ENCODE data around the gene NFKBIB. TPM values are rescaled to one million over a fixed set of nuclear protein-coding genes. Genes with fewer than 3 reads are reported as not detected.

NFKBIB gene
- polyA plus RNA-seq, 1 of the 3 experiments (the other 2 are of a cell fraction): 31.8 TPM

DNA sequence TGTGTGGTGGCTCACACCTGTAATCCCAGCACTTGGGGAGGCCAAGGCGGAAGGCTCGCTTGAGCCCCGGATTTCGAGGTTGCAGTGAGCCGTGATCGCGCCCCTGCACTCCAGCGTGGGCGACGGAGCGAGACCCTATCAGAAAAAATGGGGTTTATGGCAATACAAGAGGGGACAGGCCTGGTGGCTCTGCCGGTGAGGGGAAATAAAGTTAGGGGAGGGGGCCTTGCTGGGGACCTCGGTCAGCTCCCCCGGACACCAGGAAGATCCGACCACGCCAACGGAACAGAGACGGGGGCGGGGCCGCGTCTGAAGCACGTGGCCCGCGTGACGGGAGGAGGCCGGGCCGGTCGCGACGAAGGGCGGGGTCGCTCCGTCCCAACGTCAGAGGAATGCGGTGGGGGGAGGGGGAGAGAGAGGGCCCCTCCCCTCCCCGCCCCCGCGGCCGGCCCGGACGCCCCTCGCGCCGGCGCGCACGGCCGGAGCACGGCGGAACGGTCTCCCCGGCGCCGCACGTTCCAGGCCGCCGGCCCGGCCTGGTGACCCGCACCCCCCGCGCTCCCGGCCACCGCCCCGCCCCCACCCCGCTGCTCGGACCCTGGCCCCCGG, 48.0 kb upstream of the NFKBIB start (continued):
- peak; percentile 98 for TF ChIP-seq MXI1 (IDR thresholded peaks at IDR 0.05; ENCODE audit: low read depth, low read length)
- peak; percentile 36 for TF ChIP-seq POLR2AphosphoS5 (IDR thresholded peaks at IDR 0.05; ENCODE audit: low read depth, low read length)
- TF ChIP-seq NRF1 (IDR thresholded peaks at IDR 0.05; ENCODE audit: low read depth, low read length): peak; percentile 49
- TF ChIP-seq RXRA (IDR thresholded peaks at IDR 0.05; ENCODE audit: borderline replicate concordance, low read depth): no peak
- TF ChIP-seq, protein P1, sequence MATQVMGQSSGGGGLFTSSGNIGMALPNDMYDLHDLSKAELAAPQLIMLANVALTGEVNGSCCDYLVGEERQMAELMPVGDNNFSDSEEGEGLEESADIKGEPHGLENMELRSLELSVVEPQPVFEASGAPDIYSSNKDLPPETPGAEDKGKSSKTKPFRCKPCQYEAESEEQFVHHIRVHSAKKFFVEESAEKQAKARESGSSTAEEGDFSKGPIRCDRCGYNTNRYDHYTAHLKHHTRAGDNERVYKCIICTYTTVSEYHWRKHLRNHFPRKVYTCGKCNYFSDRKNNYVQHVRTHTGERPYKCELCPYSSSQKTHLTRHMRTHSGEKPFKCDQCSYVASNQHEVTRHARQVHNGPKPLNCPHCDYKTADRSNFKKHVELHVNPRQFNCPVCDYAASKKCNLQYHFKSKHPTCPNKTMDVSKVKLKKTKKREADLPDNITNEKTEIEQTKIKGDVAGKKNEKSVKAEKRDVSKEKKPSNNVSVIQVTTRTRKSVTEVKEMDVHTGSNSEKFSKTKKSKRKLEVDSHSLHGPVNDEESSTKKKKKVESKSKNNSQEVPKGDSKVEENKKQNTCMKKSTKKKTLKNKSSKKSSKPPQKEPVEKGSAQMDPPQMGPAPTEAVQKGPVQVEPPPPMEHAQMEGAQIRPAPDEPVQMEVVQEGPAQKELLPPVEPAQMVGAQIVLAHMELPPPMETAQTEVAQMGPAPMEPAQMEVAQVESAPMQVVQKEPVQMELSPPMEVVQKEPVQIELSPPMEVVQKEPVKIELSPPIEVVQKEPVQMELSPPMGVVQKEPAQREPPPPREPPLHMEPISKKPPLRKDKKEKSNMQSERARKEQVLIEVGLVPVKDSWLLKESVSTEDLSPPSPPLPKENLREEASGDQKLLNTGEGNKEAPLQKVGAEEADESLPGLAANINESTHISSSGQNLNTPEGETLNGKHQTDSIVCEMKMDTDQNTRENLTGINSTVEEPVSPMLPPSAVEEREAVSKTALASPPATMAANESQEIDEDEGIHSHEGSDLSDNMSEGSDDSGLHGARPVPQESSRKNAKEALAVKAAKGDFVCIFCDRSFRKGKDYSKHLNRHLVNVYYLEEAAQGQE (IDR thresholded peaks at IDR 0.05; ENCODE audit: low read depth, low read length): peak; percentile 50; the same call in 1 of the 2 replicates
- TF ChIP-seq FOXM1 (IDR thresholded peaks at IDR 0.05; ENCODE audit: low read depth): no peak
- TF ChIP-seq MEF2A (IDR thresholded peaks at IDR 0.05; ENCODE audit: borderline replicate concordance, low read depth): no peak

DNA sequence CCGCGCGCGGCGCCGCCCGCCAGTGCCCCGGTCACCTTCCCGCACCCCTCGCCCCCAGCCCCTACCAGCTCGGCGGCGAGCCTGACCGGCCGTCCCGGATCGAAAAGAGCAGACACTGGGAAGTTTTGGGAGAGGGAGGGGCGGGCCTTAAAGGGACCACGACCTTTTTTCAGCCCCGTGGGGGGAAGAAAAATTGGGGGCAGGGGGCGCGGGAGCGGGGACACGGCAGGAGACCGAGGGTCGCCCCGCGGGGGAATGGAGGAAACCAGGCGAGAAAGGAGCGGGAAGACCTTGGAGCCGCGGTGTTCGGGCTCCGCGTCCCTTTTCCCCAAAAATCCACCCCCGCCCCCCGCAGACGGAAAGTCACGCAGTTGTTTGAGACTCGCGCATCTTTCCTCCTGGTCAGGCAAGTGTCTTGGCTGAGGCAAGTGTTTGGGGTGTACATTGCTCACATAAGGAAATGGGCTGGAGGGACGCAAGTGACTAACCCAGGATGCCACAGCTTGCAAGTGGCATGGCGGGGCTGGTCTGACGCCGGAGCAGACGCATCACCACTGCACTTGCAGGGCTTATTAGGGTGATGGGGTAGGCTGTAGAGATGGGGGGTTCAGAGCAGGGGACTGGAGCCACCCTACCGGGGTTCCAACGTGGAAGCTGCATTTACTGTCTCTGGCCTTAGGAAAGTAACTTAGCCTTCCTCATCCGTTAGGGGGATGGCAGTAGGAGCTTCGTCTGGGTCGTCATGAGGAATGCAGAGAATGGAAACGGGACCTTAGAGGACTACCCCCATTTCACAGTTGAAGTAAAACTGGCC, 47.3 kb upstream of the NFKBIB start:
- Histone ChIP-seq H3K79me2 (ENCODE audit: insufficient read depth) (peaks cover 24% of the 10 kb centered on the region), H3K4me1 (ENCODE audit: control insufficient read depth in 1 of 2, insufficient read depth in 2 of 2, low read depth in 1 of 2, low read length in 1 of 2) (peaks cover 16 to 26% of the 10 kb centered on the region in 2 experiments; a peak in 1 of 4 replicates), H3K9ac (peak overlapping the region; percentile 97), H3K27me3 (ENCODE audit: insufficient read depth) (no peaks in the 10 kb centered on the region), H3K27ac (ENCODE audit: low read depth in 2 of 2, low read length in 1 of 2) (peak overlapping the region; percentile 91 to 95), H4K20me1 (ENCODE audit: insufficient read depth) (peaks cover 17% of the 10 kb centered on the region), H3K4me2 (peak overlapping the region; percentile 98), H3K9me3 (no peaks in the 10 kb centered on the region), H3K9me2 (no peaks in the 10 kb centered on the region), H3F3A (replicated peaks; ENCODE audit: insufficient read depth) (peaks cover 20% of the 10 kb centered on the region), H2AFZ (ENCODE audit: low read depth) (peak overlapping the region; percentile 97), H3K36me3 (replicated peaks in 1 of 2; ENCODE audit: control insufficient read depth in 1 of 2, insufficient read depth in 2 of 2, low read length in 1 of 2) (peaks cover 4 to 10% of the 10 kb centered on the region in 2 experiments), H3K4me3 (ENCODE audit: low read depth in 2 of 2, low read length in 1 of 2) (peak overlapping the region; percentile 64 to 87)
- WGBS (ENCODE audit: low lambda C conversion rate): 3% methylated on average over 27 of the region's 52 CpGs
- CTCF ChIA-PET: interaction anchor here (1.3 to 3.3 kb wide), 3 partner anchors 17 to 77 kb away, joined by 7 to 15 read pairs (median 10); partner anchors contain the start of genes MRPS12 and SARS2
- DNase-seq: peak; percentile 43
- TF ChIP-seq, protein P2, sequence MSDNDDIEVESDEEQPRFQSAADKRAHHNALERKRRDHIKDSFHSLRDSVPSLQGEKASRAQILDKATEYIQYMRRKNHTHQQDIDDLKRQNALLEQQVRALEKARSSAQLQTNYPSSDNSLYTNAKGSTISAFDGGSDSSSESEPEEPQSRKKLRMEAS (IDR thresholded peaks at IDR 0.05; ENCODE audit: low read depth): 0 out of 2 replicates have a peak, but pooled peaks have one; percentile 8
- TF ChIP-seq TAF1 (IDR thresholded peaks at IDR 0.05; ENCODE audit: borderline replicate concordance, low read depth, low read length) (peak; percentile 46), MXI1 (IDR thresholded peaks at IDR 0.05; ENCODE audit: low read depth, low read length) (peak; percentile 63; the same call in 1 of the 2 replicates), EP300 (IDR thresholded peaks at IDR 0.05; ENCODE audit: borderline replicate concordance in 1 of 2, low read depth in 1 of 2, low read length in 1 of 2) (peak in 1 of 2 experiments; percentile 6; a peak in 1 of 4 replicates)
- TF ChIP-seq, protein P3, sequence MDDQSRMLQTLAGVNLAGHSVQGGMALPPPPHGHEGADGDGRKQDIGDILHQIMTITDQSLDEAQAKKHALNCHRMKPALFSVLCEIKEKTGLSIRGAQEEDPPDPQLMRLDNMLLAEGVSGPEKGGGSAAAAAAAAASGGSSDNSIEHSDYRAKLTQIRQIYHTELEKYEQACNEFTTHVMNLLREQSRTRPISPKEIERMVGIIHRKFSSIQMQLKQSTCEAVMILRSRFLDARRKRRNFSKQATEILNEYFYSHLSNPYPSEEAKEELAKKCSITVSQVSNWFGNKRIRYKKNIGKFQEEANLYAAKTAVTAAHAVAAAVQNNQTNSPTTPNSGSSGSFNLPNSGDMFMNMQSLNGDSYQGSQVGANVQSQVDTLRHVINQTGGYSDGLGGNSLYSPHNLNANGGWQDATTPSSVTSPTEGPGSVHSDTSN (IDR thresholded peaks at IDR 0.05): no peak
- POLR2A ChIA-PET: interaction anchor here (1.9 kb wide), 1 partner anchor 11 kb away, joined by 10 read pairs; no protein-coding TSS in a partner anchor
